ENCODE results near the gene ATF5.
A peak's percentile ranks its signal among the peaks of the same experiment; 100 is the strongest.

The ATF5 gene

GRCh38 chr19:49894879-49895565 lies 34.0 kb upstream of the ATF5 start:
- DNase-seq (ENCODE audit: low read depth): no peak

GRCh38 chr19:49895566-49896297 lies 33.3 kb upstream of the ATF5 start:
- DNase-seq (ENCODE audit: low read depth): no peak

DNA sequence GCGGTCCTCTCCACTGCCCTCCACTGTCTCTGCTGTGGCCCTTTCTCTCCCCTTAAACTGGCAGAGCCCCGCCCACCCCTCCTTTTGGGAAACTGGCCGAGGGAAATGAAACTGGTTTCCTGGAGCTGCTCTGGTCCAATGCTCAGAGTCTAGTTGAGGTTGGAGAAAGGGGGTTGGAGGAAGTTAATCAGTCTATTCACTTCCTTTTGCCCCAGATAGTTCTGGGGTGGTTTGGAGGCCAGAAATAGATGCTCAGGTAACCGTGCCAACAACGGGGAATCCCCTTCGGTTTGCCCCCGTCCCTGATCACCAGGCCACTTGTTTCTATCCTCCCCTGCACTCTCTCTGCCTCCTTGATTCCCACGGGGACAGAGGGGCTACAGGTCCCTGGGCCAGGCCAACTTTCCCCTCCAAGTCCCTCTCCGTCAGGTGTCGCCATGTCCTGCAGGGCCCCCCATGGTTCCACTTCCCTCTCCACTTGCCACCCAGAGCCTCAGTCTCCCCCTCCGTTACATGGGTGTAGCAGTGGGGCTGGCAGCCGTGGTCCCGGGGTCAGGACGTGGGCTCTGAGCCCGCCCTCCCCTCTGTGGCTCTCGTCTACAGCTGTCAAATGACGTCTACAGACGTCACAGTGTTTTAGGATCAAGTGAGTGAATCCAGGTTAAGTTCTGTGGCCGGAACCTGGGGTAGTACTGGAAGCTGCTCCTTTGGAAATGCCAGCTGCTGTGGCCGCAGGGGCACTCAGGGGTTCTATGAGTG lies 32.0 kb upstream of the ATF5 start, which contains the start of gene IL4I1:
IL4I1 (minus strand) TSS at position 25 of the 759 bp plus-strand sequence. CDS start 727 bp downstream, outside the sequence.
- no peak for DNase-seq (ENCODE audit: low read depth)

- DNase-seq (ENCODE audit: low read depth): no peak
These were observed 24.9 kb upstream of the ATF5 start for GRCh38 chr19:49904136-49904535.

GRCh38 chr19:49906879-49907564 lies 22.0 kb upstream of the ATF5 start:
- DNase-seq (ENCODE audit: low read depth): no peak

DNA sequence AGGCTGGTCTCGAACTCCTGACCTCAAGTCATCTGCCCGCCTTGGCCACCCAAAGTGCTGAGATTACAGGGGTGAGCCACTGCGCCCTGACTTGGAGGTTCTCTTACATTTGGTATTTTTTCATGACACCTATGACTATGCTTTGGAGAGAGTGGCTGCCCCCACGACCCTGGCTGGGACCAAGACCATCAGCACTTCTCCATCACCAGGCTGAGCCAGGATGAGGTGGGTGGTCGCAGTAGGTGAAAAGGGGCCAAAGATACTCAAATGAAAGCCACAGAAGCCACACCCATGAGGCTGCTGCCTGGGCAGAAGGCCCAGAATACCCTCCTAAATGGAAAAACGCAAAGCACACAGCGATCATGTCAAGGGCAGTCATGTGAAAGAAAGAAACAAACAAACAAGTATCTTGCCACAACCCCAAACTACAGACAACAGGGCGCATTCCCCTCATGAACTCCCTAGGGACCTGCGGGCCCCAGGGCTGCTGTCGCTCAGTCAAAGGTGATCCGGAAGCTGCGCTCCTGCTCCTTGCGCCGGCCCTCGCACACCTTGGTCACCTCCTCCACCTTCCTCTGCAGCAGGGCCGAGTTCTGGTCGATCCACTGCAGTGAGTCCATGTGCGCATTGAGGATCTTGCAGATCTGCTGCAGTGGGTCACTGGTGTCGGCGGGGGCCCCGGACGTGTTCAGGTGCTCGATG lies 21.1 kb upstream of the ATF5 start:
- no peak for DNase-seq (ENCODE audit: low read depth)

DNA sequence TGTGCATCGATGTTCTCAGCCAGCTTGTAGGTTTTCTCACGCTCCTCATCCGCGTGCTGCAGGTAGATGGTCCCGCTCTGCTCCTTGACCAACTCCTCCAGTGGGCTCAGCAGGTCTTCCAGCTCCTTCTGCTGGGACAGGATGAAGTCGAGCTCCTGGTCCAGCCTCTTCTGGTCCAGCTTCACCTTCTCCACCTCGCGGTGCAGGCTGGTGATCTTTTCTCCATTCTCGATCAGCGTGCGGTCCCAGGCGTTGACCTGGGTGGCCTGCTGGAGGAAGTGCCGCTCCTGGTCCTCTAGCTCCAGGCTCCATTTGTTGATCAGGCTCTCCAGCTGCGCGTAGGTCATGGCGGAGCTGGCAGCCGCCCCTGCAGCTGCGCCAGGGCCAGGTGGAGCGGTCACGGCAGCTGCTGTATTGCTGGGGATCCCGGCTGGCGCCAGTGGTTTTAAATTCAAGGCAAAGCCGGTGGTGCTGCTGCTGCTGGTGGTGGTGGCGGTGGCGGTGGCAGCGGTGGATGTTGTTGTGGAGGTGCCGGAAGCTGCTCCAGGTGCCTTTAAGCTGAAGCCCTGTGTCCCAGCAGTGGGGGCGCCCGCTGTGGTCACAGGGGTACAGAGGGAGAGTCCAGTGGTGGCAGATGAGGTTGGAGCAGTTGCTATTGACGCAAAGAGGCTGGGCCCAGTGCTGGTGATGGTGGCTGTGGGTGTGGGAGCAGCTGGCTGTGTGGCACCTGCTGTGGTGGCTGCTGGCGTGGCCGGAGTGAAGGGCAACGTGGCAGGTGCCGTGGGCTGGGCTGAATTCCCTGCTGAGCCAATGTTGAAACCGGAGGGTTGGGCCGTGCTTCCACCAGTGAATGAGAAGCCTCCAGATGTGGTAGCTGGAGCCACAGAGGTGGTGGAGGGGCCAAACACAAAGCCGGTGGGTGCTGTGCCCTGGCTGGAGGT lies 20.3 kb upstream of the ATF5 start:
- DNase-seq (ENCODE audit: low read depth): no peak

- no peak for DNase-seq (ENCODE audit: low read depth)
These were observed 18.8 kb upstream of the ATF5 start for GRCh38 chr19:49910179-49910578.

- DNase-seq (ENCODE audit: low read depth): no peak
These were observed 17.4 kb upstream of the ATF5 start for GRCh38 chr19:49911381-49912145.

DNA sequence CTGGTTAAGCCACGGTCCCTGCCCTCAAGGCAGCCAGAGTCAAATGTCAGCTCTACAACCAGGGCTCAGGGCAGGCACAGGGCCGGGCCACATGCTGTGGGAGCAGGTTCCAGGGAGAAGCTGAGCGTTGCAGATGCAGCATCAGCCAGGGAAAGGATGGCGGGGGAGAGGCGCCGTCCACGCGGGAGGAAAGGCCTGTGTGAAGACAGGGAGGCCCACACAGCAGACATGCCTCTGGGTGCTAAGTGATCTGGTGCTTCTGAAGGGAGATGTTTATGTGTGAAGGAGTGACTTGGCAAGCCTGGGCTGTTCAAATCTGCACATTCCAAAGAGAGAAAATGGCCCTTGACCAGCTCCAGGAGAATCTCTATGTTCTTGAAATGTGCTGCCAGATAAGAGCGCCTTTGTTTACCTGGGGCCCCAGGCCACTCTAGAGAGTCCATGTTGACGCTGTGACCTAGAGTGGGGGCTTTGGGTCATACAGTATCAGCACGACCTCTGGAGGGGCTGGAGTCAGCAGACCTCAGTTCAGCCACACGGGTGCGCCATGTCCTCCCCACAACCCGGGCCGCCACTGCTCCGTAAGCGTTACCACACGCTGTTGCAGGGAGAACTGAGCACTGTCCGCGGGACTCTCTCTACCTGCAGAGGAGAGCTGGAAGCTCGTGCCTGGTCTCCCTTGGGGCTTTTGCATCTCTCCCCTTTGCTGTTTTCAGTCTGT lies 15.9 kb upstream of the ATF5 start:
- peak; percentile 37 for DNase-seq (ENCODE audit: low read depth)

DNA sequence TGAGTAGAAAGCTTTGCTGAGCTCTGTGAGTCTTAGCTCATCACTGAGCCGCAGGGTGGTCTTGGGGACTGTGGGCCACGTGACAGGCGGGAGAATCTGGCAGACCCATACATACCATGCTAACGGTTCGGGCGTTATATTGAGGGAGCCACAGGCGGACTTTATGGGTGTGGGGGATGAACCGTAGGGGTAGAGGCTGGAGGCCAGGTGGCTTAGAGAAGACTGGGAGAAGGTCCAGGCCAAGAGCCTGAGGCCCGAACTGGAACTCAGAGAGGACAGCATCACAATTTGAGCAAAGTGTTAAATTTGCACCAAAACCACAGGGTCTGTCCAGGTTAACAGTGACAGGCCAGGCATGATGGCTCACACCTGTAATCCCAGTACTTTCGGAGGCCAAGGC lies 15.3 kb upstream of the ATF5 start:
- no peak for DNase-seq (ENCODE audit: low read depth)

- DNase-seq (ENCODE audit: low read depth): no peak
These were observed 13.7 kb upstream of the ATF5 start for GRCh38 chr19:49915271-49915670.

DNA sequence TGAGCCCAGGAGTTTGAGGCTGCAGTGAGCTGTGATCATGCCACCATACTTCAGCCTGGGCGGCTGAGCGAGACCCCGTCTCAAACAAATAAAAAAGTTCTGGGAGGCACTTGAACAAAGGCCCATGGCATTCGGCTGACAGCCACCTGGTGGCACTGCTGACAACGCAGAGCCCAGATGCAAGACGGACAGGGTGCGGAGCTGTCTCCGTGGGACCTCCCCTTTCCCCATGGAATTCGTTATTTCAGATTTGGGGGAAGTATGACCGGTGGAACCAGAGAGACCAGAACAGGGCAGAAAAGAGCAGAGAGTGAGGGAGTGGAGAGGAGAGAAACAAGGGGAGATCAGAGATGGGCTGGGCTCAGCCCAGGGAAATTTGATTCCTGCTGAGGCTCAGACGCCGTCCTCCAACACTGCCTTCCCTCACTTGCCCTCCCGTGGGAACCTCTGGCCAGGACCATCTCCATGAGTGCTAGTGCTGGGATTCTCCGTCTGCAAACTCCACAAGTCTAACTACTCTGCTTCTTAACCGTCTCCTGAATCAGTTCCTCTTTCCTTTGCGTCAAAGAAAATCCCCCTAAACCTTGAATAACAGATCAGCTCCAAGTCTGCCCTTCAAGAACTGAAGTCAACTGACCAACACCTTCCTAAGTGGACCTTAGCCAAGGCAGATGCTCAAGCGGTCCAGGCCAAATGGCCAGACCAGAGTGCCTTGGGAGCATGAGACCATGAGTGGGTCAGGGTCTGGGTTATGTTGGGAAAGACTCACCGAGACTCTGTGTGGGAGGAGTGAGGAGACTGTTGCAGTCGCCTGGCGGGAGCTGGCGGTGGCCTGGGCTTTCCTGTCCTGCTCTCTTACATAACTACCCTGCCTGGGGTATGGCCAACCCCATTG lies 11.9 kb upstream of the ATF5 start:
- peak; percentile 11 for DNase-seq (ENCODE audit: low read depth)

- no peak for DNase-seq (ENCODE audit: low read depth)
These were observed 10.9 kb upstream of the ATF5 start for GRCh38 chr19:49918089-49918488.

DNA sequence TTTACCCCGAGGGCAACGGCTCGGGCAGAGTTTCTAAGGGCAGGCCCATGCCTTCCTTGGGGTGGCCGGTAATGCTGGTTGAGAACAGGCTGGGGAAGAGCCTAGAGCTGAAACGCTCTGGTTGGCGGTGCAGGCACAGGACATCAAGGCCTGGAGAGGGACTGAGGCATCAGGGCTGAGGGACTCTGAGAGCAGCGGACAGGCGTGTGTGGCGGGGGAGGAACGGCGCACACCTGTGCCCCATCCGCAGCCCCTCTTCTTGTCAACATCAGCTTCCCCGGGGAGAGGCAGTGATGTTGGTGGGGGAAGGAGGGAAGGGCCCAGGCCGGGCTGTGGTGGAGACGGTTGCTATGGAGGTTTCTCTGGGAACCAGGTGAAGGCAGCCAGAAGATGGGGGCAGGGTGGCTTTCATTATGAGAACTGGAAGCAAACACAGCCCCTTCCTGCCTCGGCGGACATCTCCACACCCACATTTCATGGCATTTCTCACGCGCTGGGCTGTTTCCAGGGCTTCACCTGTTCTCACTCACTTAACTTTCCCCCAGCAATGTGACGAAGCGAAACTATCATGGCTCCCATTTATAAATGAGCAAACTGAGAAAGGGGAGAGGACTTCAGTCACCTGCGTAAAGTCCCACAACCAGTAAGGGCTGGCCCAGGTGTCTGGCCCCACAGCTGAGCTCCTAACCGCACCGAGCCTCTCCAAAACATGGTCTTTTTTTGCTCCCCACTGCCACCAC lies 8.2 kb upstream of the ATF5 start:
- no peak for DNase-seq (ENCODE audit: low read depth)

- peak; percentile 91 for DNase-seq (ENCODE audit: low read depth)
These were observed 6.9 kb upstream of the ATF5 start for GRCh38 chr19:49921871-49922795.
